ENCODE data around the gene NAV3.

The NAV3 gene

DNA sequence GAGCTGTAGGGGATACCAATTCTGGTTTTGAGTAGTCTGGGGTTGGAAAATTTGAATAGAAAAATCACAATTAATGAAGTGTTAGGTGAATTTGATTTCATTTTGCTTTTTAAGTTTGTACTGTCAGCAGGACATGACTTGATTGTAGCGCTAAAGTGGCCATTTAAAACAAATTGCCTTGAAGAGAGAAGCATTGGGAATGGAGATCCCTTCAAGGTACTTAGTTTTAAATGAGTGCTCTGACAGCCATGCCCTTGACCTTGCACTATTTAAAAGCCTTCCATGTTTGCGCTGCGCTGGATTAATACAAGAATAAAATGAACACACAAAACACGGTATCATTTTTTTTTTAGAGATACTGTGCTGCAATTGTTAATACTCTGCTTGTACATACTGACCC lies 345.9 kb downstream of the NAV3 start:
- DNase-seq (ENCODE audit: insufficient read length, low spot score) (no peak), FAIRE-seq (no peak)

DNA sequence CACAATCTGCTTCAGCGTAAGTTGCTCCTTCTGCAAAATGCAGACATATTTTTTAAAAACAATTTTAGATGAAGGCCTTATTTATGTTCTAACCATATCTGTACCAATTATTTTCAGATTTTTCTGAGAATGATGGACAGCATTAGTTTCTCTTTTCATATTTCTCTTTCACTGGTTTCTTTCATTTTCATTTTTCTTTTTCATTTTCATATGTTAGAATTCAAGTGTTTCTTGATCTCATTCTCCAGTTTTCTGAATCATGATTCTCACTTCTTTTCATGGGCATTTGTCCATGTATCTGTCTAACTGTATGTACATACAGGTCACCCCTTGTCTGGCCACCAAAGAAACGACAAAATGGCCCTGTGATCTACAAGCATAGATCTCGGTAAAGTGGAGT lies 346.6 kb downstream of the NAV3 start:
- no peak for FAIRE-seq
- DNase-seq (ENCODE audit: insufficient read length, low spot score), result no peak

DNA sequence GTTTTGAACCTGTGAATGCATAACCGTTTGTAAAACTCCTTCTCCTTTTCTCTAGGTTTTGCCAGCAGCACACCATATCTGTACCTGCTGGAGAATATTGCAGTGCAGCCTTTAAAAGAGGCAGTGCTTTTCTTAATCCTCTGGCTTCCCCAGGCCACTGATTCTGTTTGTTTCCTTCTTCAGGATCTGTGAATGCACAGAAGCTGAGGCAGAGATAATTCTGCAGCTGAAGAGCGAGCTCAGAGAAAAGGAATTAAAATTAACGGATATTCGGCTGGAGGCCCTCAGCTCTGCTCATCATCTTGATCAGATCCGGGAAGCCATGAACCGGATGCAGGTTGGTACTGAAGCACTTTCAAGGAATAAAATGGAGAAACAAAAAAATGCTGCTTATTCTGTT lies 348.7 kb downstream of the NAV3 start:
- FAIRE-seq (no peak), DNase-seq (ENCODE audit: insufficient read length, low spot score) (no peak)

DNA sequence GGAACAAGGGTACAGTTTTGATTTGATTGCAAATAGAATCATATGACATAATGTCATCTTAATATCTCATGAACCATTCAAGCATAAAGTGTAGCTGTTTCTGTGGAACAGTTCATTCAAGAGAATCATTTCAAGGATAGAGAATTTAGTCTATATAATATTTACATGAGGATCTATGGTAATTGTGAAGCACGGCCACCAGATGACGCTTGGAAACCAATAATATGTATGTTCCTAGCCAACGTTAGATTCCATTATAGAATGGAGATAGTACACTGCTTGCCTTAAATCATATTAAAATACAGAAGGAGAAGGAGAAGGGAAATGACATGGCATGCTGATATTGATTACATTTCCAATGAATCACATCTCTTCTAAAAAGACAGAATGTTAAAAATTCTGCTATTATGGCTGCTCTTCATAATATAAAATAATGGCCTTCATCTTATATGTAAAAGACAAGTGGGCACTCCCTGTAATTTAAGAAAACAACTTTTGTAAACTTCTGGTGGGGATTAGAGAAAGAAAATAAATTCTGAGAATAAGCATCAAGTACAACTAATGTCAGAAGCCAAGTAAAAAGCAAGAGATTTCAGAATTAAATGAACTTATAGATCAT lies 351.0 kb downstream of the NAV3 start:
- no peak for FAIRE-seq
- no peak for DNase-seq (ENCODE audit: insufficient read length, low spot score)

DNA sequence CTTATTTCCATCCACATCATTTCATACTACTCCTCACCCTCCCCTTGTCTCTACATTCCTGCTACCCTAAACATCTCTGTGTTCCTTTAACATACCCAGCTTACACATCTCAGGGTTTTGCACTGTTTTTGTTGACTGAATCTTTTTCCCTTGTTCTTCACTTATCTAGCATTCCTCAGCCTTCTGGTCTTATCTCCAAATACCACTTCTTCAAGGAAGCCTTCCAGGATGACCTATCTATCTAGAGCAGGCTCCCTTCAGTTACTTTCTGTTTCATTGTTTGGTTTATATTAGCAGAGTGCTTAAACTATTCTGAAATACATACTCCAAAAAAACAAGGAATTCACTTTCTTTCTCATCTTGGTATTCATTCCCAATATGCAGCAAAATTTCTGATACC lies 353.1 kb downstream of the NAV3 start:
- FAIRE-seq, result no peak
- DNase-seq (ENCODE audit: insufficient read length, low spot score), result no peak

DNA sequence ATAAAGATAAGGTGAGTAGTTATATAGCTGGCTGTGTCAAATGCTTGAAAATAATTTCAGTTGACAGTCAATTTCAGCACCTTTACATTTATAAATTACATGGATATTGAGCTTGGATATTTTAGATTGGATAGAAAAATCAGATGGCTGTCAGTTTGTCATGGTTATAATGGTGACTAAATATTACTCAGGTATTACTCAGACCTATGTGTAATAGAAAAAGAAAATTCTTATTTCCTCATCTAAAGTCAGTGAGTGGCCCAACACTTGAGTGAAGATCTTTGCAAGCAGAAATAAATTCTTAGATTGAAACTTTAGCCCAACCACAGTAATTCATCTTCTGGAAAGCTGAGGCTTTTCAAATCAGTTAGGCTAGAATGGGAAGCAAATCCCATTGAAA lies 354.4 kb downstream of the NAV3 start:
- DNase-seq (ENCODE audit: insufficient read length, low spot score) (no peak), FAIRE-seq (no peak)

DNA sequence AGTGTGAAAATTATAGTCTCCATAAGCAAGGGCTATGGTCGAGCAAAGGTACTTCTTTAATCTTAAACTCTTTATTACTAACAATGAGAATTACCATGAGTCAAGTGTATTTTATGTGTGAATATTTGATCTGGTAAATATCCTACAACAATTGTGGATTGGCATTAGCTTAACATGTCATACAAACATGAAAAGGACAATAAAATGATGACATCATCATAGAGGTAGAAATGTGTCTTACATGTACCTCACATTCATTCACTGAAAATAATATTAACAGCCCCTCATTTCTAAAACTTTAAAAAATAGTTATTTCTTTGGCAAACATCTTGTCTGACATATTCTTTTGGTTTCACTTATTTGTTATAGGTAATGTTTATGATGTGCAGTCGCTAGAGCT lies 355.0 kb downstream of the NAV3 start:
- no peak for DNase-seq (ENCODE audit: insufficient read length, low spot score)
- FAIRE-seq, result no peak

DNA sequence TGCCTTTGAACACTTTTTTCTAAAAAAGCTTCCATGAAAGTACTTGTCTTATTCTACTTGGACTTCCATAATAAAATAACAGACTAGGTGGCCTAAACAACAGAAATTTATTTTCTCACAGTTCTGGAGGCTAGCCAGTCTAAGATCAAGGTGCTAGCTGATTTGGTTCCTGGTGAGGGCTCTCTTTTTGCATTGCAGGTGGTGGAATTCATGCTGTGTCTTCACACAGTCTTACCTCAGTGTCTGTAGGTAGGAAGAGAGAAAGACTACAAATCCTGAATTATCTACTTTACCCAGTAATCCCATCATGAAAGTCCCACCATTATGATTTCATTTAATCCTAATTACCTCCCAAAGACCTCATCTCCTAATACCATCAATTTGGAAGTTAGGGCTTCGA lies 356.0 kb downstream of the NAV3 start:
- DNase-seq (ENCODE audit: insufficient read length, low spot score) (no peak), FAIRE-seq (no peak)

DNA sequence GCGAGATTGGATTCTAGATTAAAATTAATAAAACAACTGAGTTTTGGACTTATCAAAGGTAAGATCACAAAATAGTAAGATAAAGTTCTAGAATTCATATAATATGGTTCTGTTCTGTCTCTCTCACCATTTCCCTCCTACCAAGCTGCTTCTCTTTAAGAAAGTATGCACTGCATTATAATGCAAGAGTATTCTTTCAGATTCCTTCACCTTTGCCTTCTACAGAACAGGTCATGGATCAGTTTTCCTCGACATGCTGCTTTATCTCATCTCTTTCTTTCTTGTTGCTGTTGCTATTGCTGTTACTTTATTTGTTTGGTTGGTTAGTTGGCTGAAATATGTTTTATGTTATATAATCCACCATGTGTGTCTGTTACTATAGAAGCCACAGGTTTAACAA lies 357.0 kb downstream of the NAV3 start:
- FAIRE-seq (no peak), DNase-seq (ENCODE audit: insufficient read length, low spot score) (no peak)

DNA sequence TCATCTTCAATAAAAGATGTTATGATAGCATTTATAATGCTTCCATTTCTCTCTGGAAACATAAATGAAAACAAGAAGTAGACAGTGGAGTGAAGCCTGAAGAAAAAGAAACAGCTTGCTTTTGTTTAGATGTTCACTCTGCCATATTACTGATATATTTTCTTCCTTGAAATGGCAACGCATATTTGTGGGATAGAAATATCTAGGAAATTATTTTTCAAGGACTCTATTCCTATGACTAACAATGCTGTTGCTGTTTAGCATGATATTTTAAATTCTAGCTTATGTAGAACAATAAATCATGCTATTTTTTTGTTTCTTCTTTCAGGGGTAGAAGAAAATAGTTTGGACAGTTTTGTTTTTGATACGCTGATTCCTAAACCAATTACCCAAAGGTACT lies 359.0 kb downstream of the NAV3 start:
- no peak for DNase-seq (ENCODE audit: insufficient read length, low spot score)
- no peak for FAIRE-seq

DNA sequence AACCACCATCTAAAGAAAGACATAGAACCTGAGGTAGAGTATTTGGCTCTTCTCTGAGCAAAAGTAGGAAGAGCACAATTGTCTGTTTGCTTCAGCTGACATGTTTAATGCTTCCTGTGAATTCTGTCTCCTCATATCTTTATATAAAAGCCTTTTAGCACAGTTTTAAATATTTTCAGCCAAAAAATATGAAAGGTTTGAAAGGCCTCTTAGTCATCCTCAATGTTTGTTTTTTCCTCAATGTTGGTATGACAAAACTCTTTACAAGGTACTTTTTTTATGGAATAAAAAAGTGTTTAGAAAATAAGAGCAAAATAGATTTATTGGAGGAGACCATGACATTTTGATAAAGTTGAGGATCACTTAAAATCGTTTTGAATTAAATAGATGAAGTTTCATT lies 360.9 kb downstream of the NAV3 start:
- FAIRE-seq (no peak), DNase-seq (ENCODE audit: insufficient read length, low spot score) (no peak)

DNA sequence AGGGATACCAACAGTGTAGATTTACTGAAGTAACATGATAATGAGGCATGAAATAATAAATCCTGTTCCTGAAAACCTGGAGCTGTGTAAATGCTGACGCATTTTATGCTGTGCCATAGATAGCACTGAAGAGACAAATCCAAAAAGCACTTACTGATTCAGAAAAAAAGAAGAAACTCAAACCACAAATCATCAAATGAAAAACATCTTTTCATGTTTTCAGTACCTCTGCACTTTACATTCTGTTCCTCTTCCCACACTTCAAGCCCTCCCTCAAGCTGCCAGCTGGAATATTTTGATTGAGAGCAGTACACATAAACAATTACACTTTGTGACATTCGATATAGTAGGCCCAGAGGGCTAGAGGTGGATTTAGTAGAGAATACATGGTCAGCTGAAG lies 362.3 kb downstream of the NAV3 start:
- no peak for DNase-seq (ENCODE audit: insufficient read length, low spot score)
- FAIRE-seq, result no peak

DNA sequence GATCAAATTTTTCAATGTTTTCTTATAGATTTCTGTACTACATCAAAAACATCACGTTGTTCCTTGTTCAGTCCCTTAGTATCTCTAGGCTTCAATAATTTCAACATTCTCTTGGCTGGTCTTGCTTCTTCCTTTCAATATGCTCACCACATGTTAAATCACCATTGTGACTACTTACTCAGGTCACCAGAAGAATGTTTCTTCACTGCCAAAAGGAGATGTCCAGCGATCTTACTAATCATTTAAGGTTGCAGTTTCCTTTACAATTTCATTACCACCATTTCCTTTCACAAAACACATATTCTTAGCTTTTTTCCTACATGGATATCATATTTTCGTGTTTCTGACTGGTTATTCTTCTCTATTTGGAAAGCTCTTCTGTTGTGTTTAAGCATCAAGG lies 363.8 kb downstream of the NAV3 start:
- no peak for FAIRE-seq
- no peak for DNase-seq (ENCODE audit: insufficient read length, low spot score)

DNA sequence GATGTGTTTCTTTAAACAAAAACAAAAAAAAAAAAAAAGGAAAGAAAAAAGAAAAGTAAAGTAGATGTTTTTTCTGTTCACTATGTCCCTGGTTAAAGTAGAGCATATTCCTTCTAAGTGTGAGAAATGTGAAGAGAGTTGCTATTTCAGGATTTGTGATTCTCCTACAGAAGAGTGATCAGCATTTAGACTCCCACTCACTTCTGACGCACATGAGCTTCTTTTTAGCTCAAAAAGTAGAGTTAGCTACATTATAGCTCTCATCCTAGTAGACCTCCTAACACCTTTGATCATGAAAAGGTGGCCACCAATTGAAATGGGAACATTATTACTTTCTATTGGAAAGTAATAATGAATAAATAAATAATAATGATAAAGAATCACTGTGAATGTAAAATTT lies 368.2 kb downstream of the NAV3 start:
- FAIRE-seq, result no peak
- no peak for DNase-seq (ENCODE audit: insufficient read length, low spot score)

DNA sequence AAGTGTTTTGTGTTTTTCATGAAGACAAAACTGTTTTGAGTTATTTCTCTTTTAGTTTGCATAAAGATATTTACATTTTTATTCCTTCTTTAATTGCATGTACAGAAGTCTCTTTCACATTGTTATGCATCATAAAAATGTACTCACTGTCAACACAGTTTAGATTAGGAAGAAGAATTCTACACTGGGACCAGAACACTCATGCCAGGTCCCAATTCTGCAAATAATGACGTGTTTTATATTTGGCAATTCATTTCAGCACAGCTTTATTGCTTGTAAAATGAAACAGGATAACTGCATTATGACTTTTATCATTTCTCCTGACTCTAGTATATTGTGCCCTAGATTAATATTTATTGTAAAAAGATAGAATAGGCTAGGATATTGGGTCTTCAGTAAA lies 369.2 kb downstream of the NAV3 start:
- no peak for FAIRE-seq

DNA sequence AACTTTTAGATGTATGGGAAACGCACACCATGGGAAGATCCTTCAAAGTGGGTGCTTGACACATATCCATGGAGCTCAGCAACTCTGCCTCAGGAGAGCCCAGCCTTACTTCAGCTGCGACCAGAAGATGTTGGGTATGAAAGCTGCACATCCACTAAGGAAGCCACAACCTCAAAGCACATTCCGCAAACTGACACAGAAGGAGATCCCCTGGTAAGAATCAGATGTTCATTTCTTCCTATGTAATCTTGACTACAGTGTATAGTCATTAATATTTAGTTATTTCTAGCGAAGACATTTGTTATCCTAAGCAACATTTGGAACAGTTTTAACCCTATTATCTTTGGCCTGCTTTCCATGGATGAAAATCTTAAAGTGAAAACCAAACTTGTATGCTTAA lies 374.2 kb downstream of the NAV3 start:
- no peak for FAIRE-seq
- DNase-seq (ENCODE audit: insufficient read length, low spot score), result no peak

More for the DNA sequence above, 369.2 kb downstream of the NAV3 start:
- DNase-seq (ENCODE audit: insufficient read length, low spot score), result no peak

DNA sequence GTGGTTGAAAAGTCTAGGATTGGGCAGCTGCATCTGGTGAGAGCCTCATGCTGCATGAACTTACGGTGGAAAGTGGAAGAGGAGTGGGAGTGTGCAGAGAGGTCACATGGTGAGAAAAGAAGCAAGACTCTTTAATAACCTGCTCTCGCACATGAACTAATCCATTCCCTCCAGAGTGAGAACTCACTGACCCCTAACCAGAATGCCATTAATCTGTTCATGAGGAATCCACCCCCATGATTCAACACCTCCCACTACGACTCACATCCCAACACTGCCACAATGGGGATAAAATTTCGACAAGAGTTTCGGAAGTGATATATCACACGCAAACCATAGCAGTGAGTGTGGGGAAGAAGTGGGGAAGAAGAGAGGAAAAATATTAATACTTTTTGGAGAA lies 377.4 kb downstream of the NAV3 start:
- DNase-seq (ENCODE audit: insufficient read length, low spot score) (no peak), FAIRE-seq (peak; percentile 13)

DNA sequence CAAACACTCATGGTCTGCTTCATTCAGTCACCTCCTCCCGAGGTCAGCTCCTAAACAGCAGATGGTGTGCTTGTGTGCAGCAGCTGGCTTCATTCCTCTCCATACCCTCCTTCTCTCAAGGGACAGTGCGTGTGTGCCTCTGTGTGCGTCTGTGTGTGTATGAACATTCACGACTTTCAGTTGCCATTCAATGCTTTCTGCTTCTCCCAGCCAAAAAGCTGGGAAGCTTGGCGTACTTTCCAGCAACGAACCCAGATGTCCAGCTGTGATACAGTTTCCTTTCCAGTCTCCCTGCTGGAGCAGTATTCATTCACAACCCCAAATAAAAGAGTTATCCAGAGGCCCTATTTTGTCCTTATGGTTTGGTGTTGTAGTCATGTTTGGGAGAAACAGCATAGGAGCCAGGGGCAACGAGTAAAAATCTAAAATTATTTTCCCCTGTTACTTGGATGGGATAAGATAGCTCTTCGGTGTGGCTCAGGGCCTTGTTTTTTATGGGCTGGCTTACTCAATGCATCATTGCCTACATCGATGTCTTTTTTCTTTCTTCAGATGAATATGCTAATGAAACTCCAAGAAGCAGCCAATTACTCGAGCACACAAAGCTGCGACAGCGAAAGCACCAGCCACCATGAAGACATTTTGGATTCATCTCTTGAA lies 379.3 kb downstream of the NAV3 start:
- FAIRE-seq (no peak), DNase-seq (ENCODE audit: insufficient read length, low spot score) (no peak)

DNA sequence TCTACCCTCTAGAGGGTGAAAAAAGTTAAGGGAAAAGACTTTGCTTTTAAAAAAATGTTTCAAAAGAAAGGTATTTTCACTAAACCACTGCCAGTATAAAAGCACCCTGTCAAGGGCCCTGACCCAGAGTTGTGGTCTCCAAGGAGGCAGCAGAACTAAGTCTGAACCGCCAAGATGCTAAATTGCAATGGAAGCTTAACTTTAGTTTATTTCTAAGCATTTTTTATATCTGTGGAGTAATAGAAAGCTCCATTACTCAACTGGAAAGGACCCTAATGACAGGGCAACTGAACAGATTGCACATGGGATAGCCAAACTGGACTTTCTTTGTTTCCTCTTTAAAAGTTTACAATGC lies 379.8 kb downstream of the NAV3 start:
- no peak for FAIRE-seq
- DNase-seq (ENCODE audit: insufficient read length, low spot score), result no peak

DNA sequence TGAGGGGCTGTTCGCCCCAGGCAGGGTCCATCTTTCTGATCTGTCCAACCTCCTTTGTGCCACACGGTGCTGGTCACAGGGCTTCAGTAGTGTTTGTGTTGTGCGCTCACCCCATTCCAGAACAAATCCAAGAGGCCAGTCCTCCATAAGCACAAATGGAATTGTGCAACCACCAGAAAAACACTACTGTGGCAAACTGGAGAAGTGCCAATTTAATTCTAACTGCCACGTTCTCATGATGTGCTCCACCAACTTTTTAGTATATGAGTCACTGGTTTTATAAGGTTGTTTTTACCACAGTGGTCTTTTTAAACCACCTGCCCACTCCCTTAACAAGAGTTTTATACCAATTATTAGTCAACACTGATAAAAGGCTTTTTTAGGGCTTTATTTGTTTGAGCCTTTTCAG lies 380.2 kb downstream of the NAV3 start:
- peak; percentile 3 for DNase-seq (ENCODE audit: insufficient read length, low spot score)

DNA sequence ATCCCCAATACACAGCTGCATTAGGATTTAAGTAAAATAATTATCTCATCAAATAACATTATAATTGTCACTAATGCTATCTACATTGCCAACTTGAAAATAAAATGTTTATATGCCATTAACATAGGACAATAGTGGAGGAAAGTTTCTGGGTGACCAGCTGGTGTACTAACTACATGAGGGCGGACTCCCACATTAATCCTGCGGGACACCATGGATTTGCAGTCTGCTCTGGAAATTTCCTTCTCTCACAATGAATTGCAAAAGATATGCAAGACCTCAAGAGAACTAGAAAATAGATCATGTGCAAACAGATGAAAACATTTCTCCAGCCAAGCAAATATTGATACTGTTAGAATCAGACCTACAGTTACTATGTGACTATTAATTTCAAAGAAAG lies 390.1 kb downstream of the NAV3 start:
- no peak for FAIRE-seq

More for the DNA sequence above, 380.2 kb downstream of the NAV3 start:
- no peak for FAIRE-seq

DNA sequence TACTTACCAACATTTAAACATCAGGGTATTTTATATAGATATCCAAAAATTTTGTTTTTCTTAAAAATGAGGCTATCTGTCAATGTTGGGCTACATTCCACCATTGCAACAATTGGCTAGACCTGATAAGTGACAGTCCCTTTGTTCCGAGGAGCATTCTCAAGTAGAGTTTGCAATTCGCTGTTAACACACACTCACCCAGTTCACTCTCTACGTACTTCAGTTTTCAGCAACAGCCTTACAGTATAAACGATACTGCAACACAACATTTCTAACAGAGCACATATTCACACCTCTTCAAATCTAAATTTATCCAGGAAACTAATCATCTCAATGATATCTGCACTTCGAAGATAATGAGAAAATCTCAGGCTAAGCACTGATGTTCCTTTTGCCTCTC lies 393.5 kb downstream of the NAV3 start:
- FAIRE-seq (no peak), DNase-seq (ENCODE audit: insufficient read length, low spot score) (no peak)

More for the DNA sequence above, 390.1 kb downstream of the NAV3 start:
- DNase-seq (ENCODE audit: insufficient read length, low spot score), result no peak

DNA sequence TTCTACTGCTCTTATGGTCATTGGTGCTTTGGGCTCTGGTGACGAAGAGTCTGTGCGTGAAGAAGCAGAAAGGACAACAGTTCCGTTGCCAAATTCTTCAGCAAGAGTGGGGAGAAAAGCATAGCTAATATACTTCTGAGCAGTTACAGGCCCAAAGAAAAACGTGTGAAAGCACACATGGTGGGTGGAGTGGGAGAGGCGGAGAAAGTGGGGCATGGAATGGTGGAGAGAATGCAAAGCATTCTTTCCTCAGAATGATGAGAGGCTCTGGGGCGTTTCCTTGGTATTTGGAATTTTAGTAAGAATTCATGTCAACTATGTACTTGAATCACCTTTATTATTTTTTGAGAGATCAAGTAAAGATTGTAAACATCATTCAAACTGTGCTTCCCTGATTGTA lies 396.1 kb downstream of the NAV3 start:
- no peak for FAIRE-seq
- DNase-seq (ENCODE audit: insufficient read length, low spot score), result no peak
